Gastrocnemius medialis (tissue), 4 donors: Measurements from ENCODE around the gene TCF7L2.

ENCODE experiments used
- POLR2A ChIP-seq, 2 donors: fragments of 450-650 bp; IDR thresholded peaks; one replicate each; pipeline ENCODE4 v1.6.1; 2017; ENCODE audit warnings: antibody characterized with exemption in 2 of 2, mild to moderate bottlenecking in 2 of 2, moderate library complexity in 2 of 2
- TF ChIP-seq, protein P1 (sequence below), 5 experiments: fragments of 450-650 bp in 3 of 5; fragments of 200-600 bp in 2 of 5; sonication (generic) in 2 of 5; IDR thresholded peaks in 4 of 5; conservative IDR thresholded peaks in 1 of 5; 1 replicate in 4 of 5; 2 replicates in 1 of 5; pipeline ENCODE4 v1.5.1; 2016 to 2019; ENCODE audit warnings: antibody characterized with exemption in 5 of 5, mild to moderate bottlenecking in 3 of 5, moderate library complexity in 3 of 5

- no peak for TF ChIP-seq POLR2A (IDR thresholded peaks at IDR 0.05)
- TF ChIP-seq, protein P1, sequence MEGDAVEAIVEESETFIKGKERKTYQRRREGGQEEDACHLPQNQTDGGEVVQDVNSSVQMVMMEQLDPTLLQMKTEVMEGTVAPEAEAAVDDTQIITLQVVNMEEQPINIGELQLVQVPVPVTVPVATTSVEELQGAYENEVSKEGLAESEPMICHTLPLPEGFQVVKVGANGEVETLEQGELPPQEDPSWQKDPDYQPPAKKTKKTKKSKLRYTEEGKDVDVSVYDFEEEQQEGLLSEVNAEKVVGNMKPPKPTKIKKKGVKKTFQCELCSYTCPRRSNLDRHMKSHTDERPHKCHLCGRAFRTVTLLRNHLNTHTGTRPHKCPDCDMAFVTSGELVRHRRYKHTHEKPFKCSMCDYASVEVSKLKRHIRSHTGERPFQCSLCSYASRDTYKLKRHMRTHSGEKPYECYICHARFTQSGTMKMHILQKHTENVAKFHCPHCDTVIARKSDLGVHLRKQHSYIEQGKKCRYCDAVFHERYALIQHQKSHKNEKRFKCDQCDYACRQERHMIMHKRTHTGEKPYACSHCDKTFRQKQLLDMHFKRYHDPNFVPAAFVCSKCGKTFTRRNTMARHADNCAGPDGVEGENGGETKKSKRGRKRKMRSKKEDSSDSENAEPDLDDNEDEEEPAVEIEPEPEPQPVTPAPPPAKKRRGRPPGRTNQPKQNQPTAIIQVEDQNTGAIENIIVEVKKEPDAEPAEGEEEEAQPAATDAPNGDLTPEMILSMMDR (IDR thresholded peaks at IDR 0.05 in 4 of 5, conservative IDR thresholded peaks at IDR 0.05 in 1 of 5) = no peak
Observed at GRCh38 chr10:113021268-113022040, 71.4 kb downstream of the TCF7L2 start.
